ENCODE data around the gene ATXN10. TPM values are rescaled to one million over a fixed set of nuclear protein-coding genes. Genes with fewer than 3 reads are reported as not detected.

The ATXN10 gene
- polyA plus RNA-seq, 3 donors: 60.1 to 106 (median 92.4) TPM

- no peak overlapping the region for H2AFZ ChIP-seq (ENCODE audit: insufficient read depth, low read depth, low read length, poor library complexity, severe bottlenecking)
- no peak overlapping the region for H3K27ac ChIP-seq (ENCODE audit: low read depth in 1 of 2, low read length in 2 of 2)
- H3K4me2 ChIP-seq (replicated peaks; ENCODE audit: extremely low read depth, low read length, poor library complexity, severe bottlenecking): no peak overlapping the region
- peaks cover 0 to 13% (median 3%) of the 10 kb centered on the region in 7 donors for H3K9me3 Mint-ChIP-seq
- H3K4me1 ChIP-seq (ENCODE audit: control insufficient read depth in 1 of 2, insufficient read depth in 2 of 2, low read length in 2 of 2): no peaks in the 10 kb centered on the region
- no peak overlapping the region for H3K9ac ChIP-seq (ENCODE audit: insufficient read depth, low read length, poor library complexity, severe bottlenecking)
- H3K27me3 ChIP-seq (ENCODE audit: control insufficient read depth in 2 of 2, insufficient read depth in 2 of 2, low read length in 2 of 2): peaks cover 11 to 57% of the 10 kb centered on the region in 2 donors
- no peaks in the 10 kb centered on the region for H3K36me3 Mint-ChIP-seq
- H3K4me3 ChIP-seq (replicated peaks in 1 of 3; ENCODE audit: low read depth in 2 of 3, low read length in 3 of 3): no peak overlapping the region
- WGBS (ENCODE audit: insufficient coverage): 74% methylated on average over 4 of the region's 8 CpGs
- DNase-seq: no peak
- peaks cover 50 to 71% (median 59%) of the 10 kb centered on the region in 3 donors for H3K27me3 Mint-ChIP-seq (ENCODE audit: low read depth in 3 of 3)
- H3K36me3 ChIP-seq (replicated peaks in 1 of 2; ENCODE audit: control insufficient read depth in 1 of 2, insufficient read depth in 2 of 2, low read length in 2 of 2): no peaks in the 10 kb centered on the region
- no peaks in the 10 kb centered on the region for H3K4me1 Mint-ChIP-seq
- intact Hi-C loops (cut with micrococcal nuclease): no loop called here
- peaks cover 0 to 6% of the 10 kb centered on the region in 2 donors for H3K9me3 ChIP-seq (replicated peaks in 1 of 2; ENCODE audit: control insufficient read depth in 1 of 2, insufficient read depth in 1 of 2, low read length in 2 of 2)
- TF ChIP-seq CTCF (IDR thresholded peaks at IDR 0.05): no peak
- H3K4me3 Mint-ChIP-seq: peak overlapping the region in 1 of 2 donors; percentile 68
- no peak overlapping the region for H3K27ac Mint-ChIP-seq
- no peaks in the 10 kb centered on the region for H3K79me2 ChIP-seq (ENCODE audit: insufficient read depth, low read length)
- H4K20me1 ChIP-seq (ENCODE audit: insufficient read depth, low read length): no peaks in the 10 kb centered on the region
Observed at GRCh38 chr22:45881524-45881875, 209.9 kb downstream of the ATXN10 start.

GRCh38 chr22:45882881-45883810 lies 211.5 kb downstream of the ATXN10 start:
- H3K27me3 Mint-ChIP-seq (ENCODE audit: low read depth in 3 of 3): peaks cover 42 to 55% (median 49%) of the 10 kb centered on the region in 3 donors
- Histone ChIP-seq H3K9ac (ENCODE audit: insufficient read depth, low read length, poor library complexity, severe bottlenecking) (no peak overlapping the region), H3K4me3 (replicated peaks in 1 of 3; ENCODE audit: low read depth in 2 of 3, low read length in 3 of 3) (no peak overlapping the region), H3K27me3 (ENCODE audit: control insufficient read depth in 2 of 2, insufficient read depth in 2 of 2, low read length in 2 of 2) (peaks cover 11 to 45% of the 10 kb centered on the region in 2 donors), H3K4me2 (replicated peaks; ENCODE audit: extremely low read depth, low read length, poor library complexity, severe bottlenecking) (no peak overlapping the region), H3K27ac (ENCODE audit: low read depth in 1 of 2, low read length in 2 of 2) (no peak overlapping the region), H3K36me3 (replicated peaks in 1 of 2; ENCODE audit: control insufficient read depth in 1 of 2, insufficient read depth in 2 of 2, low read length in 2 of 2) (no peaks in the 10 kb centered on the region), H2AFZ (ENCODE audit: insufficient read depth, low read depth, low read length, poor library complexity, severe bottlenecking) (no peak overlapping the region), H3K9me3 (replicated peaks in 1 of 2; ENCODE audit: control insufficient read depth in 1 of 2, insufficient read depth in 1 of 2, low read length in 2 of 2) (peaks cover 0 to 6% of the 10 kb centered on the region in 2 donors), H4K20me1 (ENCODE audit: insufficient read depth, low read length) (no peaks in the 10 kb centered on the region), H3K4me1 (ENCODE audit: control insufficient read depth in 1 of 2, insufficient read depth in 2 of 2, low read length in 2 of 2) (no peaks in the 10 kb centered on the region), H3K79me2 (ENCODE audit: insufficient read depth, low read length) (no peaks in the 10 kb centered on the region)
- 87% methylated on average over 27 of the region's 32 CpGs for WGBS (ENCODE audit: insufficient coverage)
- DNase-seq: no peak
- H3K4me1 Mint-ChIP-seq: no peaks in the 10 kb centered on the region
- H3K36me3 Mint-ChIP-seq: no peaks in the 10 kb centered on the region
- H3K9me3 Mint-ChIP-seq: peaks cover 0 to 13% (median 2%) of the 10 kb centered on the region in 7 donors
- peak overlapping the region in 1 of 2 donors; percentile 68 for H3K4me3 Mint-ChIP-seq
- TF ChIP-seq CTCF (IDR thresholded peaks at IDR 0.05): no peak
- intact Hi-C loops (cut with micrococcal nuclease): no loop called here
- H3K27ac Mint-ChIP-seq: peak overlapping the region in 1 of 7 donors; percentile 25

Data from CD14-positive monocyte (primary cell).